NCI-H2081 treated with DMSO at 0.1 percent for 48 hours (cell line): ENCODE data around the gene ATG7.
"Not testable (repeated sequence)": the region's sequence is repeated elsewhere in the genome, so short reads cannot be mapped to it uniquely, and the experiment has no call there.

Experiments used
- DNase-seq: peaks from one replicate; lab custom pipeline; 2025; lab: John Stamatoyannopoulos, UW

Gene ATG7

DNA sequence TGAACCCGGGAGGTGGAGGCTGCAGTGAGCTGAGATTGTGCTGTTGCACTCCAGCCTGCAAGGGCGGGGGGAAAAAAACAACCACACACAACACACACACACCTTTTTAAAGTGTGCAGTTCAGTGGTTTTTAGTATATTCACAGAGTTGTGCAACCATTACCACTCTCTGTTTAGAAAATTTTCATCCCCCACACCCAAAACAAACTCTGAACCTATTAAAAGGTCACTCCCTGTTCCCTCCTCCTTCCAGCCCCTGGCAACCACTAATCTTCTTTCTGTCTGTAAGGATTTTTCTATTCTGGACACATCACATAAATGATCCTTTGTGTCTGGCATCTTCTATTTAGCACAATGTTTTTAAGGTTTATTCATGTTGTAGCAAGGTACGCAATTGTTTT lies 159.1 kb downstream of the ATG7 start:
- DNase-seq, result no peak

- DNase-seq, result no peak
Observed at GRCh38 chr3:11434017-11434526, 161.9 kb downstream of the ATG7 start.

DNA sequence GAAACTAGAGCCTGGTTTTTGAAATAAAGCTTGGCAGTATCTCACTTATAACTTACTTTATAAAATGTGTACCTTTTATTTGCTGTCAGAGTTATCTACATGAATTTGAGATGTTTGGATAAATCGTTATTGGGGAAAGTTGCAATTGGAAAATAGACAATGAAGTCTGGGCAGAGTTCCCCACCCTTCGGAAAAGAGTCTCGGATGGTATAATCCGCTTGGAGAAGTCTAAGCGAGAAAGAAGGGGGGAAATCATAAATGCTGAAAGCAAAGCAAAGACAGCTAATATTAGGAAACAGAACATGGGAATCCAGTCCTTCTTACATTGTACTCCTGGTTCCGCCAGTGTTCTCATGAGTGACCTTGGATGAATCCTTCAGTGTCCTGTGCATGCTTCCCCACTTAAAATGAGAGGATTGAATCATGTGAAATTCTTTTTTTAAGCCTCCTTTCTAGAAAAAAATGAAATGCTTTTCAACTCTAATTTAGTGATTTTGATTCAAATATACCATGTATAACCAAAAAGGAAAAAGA lies 162.4 kb downstream of the ATG7 start:
- DNase-seq, result no peak

- DNase-seq, result no peak
Observed at GRCh38 chr3:11435440-11436165, 163.4 kb downstream of the ATG7 start.

GRCh38 chr3:11436775-11437174 lies 164.6 kb downstream of the ATG7 start:
- DNase-seq, result no peak

GRCh38 chr3:11437506-11437905 lies 165.3 kb downstream of the ATG7 start:
- no peak for DNase-seq

DNA sequence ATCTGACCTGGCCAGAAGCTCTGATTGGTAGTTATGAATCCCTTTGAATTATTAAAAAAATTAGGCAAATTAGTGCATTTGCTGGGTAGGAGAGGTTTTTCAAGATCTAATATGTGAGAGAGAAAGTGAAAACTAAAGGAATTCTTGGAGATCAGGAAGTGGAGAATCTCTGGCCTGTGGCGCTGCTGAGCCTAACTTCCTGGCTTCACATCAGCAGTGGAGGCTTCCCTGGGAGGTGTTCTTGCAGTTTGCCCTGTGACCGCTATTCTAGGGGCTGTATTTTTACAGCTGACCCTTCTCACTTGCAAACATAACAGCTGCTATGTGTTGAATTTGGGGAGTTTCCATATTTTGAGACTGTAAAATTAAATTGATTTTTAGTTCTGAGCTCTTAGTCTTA lies 166.4 kb downstream of the ATG7 start:
- no peak for DNase-seq

GRCh38 chr3:11441346-11441745 lies 169.1 kb downstream of the ATG7 start:
- DNase-seq, result not testable (repeated sequence)

GRCh38 chr3:11444404-11444803 lies 172.2 kb downstream of the ATG7 start:
- DNase-seq, result no peak

DNA sequence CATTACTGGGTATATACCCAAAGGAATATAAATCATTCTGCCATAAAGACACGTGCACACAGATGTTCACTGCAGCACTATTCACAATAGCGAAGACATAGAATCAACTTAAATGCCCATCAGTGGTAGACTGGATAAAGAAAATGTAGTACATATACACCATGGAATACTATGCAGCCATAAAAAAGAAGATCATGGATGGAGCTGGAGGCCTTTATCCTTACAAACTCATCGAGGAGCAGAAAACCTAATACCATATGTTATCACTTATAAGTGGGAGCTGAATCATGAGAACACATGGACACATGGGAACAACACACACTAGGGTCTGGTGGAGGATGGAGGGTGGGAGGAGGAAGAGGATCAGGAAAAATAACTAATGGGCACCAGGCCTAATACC lies 173.0 kb downstream of the ATG7 start:
- not testable (repeated sequence) for DNase-seq

DNA sequence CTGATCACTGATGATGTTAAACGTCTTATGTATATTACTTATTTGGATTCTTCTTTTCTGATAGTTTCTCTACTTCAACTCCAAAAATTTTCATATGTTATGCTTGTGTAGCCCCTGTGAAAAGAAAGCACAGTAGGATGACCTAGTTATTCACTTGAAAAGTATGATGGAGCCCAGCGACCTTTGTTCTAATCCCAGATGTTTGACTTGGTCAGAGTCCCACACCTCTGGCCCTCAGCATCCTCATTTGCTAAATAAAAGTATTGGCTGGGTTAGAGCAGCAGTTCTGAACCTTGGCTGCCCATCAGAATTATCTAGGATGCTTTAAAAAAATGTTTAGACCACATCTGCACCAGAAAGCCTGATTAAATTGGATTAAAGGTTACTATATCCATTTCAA lies 173.7 kb downstream of the ATG7 start:
- DNase-seq, result no peak

GRCh38 chr3:11447584-11448200 lies 175.5 kb downstream of the ATG7 start:
- no peak for DNase-seq

GRCh38 chr3:11450015-11450414 lies 177.8 kb downstream of the ATG7 start:
- no peak for DNase-seq

GRCh38 chr3:11452312-11452711 lies 180.1 kb downstream of the ATG7 start:
- DNase-seq, result no peak

DNA sequence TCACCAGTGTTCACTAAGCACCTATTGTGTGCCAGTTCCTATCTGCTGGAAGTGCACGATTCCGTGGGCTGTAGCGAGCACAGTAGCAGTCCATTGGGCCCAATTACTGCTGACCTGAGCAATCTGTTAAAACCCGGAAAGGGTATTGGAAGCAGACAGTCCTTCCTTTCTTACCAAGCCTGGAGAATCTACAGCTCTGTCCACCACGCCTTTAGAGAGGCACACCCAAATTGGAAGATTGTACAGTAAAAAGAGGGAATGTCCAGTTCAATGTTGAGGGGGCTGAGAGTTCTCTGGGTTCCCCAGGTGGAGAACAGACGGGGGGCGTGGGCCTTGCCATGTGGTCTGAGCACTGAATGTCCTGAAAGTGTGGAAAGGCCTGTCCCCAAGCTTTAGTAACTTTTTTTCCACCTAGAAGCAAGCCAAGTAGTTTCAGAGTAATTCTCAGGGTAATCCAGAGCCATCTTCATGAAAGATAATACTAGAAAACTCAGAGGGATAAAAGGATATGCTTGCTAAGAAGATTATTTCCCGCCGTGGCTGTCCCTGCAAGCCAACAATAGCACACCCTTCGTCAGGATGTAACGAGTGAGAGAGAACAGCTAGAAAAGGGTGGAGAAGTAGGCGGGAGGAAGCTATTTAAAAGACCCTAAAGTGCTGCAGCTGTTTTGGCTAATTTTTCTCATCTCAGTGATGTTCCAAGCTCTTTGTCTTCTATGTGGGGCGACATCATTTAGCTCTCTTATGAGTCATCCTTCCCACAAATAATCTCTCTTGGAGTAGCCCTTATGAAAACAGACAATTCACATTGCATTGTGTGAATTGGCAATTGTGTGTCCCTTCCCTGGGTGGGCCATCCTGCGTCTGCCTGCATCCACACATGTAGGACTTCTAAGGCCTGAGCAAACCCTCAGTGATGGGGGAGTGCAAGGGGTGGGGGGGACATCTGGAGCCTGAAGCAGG lies 181.0 kb downstream of the ATG7 start:
- no peak for DNase-seq

DNA sequence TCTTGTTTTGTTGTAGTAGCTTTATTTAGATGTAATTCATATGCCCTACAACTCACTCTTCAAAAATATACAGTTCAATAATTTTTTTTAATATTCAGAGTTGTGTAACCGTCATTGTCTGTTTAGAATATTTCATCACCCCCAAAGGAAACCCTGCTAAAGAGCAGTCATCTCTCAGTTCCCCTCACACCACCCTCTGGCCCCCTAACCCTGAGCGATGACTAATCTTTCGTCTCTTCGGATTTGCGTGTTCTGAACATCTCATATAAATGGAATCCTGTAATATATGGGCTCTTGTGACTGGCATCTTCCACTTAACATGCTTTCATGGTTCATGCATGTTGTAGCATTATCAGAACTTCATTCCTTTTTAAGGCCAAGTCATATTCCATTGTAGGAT lies 183.8 kb downstream of the ATG7 start:
- no peak for DNase-seq

DNA sequence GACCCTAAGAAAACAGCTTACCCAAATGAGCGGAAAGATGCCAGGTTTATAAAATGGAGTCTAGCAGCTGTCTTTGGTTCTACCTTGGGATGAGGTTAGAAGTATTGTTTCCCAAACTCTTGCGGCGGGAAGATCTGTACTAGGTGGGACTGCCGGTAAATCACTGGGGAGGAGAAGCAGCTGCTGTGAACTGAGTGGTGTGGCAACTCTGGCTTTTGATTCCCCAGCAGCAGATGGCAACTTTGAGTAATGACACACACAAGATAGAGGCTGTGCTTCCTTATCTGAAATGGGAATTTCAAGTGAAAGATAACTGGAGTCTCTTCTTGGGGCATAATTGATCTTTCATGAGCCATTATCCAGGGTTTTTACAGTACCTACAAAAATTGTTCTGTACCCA lies 184.9 kb downstream of the ATG7 start:
- DNase-seq, result no peak

DNA sequence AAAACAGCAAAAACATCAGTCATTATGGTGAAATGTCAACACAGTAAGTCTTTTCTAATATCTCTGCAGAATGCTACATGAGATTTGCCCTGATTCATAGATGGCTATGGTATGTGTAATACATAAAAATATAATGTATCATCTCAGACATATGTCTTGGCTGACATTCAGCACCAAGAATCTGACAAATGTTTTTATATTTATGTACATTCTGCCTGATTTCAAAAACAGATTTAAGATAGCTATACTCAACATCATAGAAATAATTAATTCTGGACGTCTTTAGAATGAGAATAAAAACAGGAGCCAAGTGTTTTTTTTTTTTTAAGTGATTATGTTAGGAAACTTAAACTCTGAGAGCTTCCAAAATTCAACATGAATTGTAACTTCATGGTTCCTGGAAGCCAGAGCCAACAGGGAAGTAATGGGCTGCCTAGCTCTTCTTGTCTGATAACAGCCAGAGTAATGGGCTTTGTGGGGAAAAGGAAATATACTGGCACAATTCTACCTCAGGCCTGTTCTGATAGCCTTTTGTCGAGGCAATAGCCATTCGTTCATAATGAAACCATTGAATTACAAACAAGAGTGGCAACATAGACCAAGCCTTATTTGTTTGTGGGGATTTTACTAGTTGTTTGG lies 187.1 kb downstream of the ATG7 start:
- DNase-seq, result no peak

GRCh38 chr3:11461226-11461625 lies 189.0 kb downstream of the ATG7 start:
- DNase-seq, result no peak

DNA sequence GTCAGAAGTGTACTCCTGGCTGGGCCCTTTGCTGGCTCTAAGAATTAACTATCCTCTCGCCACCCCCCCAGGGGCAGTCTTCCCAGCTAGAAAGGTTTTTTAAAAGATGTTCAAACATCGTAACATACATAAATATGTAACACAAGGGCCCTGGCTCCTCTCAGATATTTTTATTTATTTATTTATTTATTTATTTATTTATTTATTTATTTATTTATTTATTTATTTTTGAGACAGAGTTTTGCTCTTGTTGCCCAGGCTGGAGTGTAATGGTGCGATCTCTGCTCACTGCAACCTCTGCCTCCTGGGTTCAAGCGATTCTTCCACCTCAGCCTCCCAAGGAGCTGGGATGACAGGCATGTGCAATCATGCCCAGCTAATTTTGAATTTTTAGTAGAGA lies 190.5 kb downstream of the ATG7 start:
- not testable (repeated sequence) for DNase-seq

- DNase-seq, result no peak
Observed at GRCh38 chr3:11463591-11463990, 191.4 kb downstream of the ATG7 start.

- DNase-seq, result no peak
Observed at GRCh38 chr3:11464356-11464755, 192.2 kb downstream of the ATG7 start.
